Body of pancreas (tissue), 4 donors: ENCODE measurements around the gene RIIAD1. TPM values are rescaled to one million over a fixed set of nuclear protein-coding genes. Genes with fewer than 3 reads are reported as not detected.
A peak's percentile ranks its signal among the peaks of the same experiment; 100 is the strongest.

ENCODE experiments used
- ATAC-seq: fragments of 150-250 bp; one replicate; pipeline ENCODE4 v1.9.1; 2016
- DNase-seq, 4 donors: peaks; one replicate each; pipeline ENCODE4 v3.0.0-alpha.2; 2019
- H3K27ac ChIP-seq, 4 donors: fragments of 200-600 bp; sonication (generic); 1 replicate in 3 of 4; 2 replicates in 1 of 4; pipeline versions ENCODE4 v1.5.1 to v1.6.1; 2016 to 2019; ENCODE audit warnings: mild to moderate bottlenecking in 1 of 4, mixed read lengths in 1 of 4, moderate library complexity in 1 of 4
- H3K27me3 ChIP-seq, 2 donors: fragments of 200-600 bp; sonication (generic); one replicate each; pipeline ENCODE4 v1.6.0; 2016; ENCODE audit warnings: mild to moderate bottlenecking in 1 of 2
- H3K36me3 ChIP-seq, 2 donors: fragments of 200-600 bp; sonication (generic); replicated peaks in 1 of 2; 2 replicates each; pipeline ENCODE4 v1.5.1; 2016; ENCODE audit warnings: low read depth in 2 of 2; ENCODE audit not compliant: insufficient read depth in 1 of 2
- H3K4me1 ChIP-seq: fragments of 200-600 bp; sonication (generic); one replicate; pipeline ENCODE4 v1.6.0; 2016
- H3K4me3 ChIP-seq, 2 donors: fragments of 200-600 bp; sonication (generic); 1 replicate in 1 of 2; 2 replicates in 1 of 2; pipeline ENCODE4 v1.5.1; 2016 to 2019
- H3K9me3 ChIP-seq, 3 donors: fragments of 200-600 bp; sonication (generic); 1 replicate in 2 of 3; 2 replicates in 1 of 3; pipeline ENCODE4 v1.5.1; 2016
- POLR2A ChIP-seq, 3 donors: fragments of 450-650 bp; IDR thresholded peaks; one replicate each; pipeline ENCODE4 v1.6.1; 2016; ENCODE audit warnings: antibody characterized with exemption in 3 of 3, mild to moderate bottlenecking in 2 of 3
- WGBS, 2 donors: methylation state at CpG; one replicate each; pipeline ENCODE4 v1.1.5; 2017; 5-methylcytosine and 5-hydroxymethylcytosine counted together
- intact Hi-C: fragments of 100-400 bp; cut with DNase I; formaldehyde crosslinking; loops from one replicate; pipeline ENCODE4 v1.15.1; 2023
- total RNA-seq, 2 donors: library from RNA; depleted of rRNA; stranded (reverse); fragments of >200 nt; gene quantifications; one replicate each; pipeline ENCODE4 v1.1.0, GENCODE V29; 2016
- TF ChIP-seq, protein P1 (sequence below), 7 experiments: fragments of 450-650 bp in 4 of 7; fragments of 200-600 bp in 3 of 7; sonication (generic) in 3 of 7; IDR thresholded peaks; one replicate each; pipeline ENCODE4 v1.5.1; 2016 to 2019; ENCODE audit warnings: antibody characterized with exemption in 7 of 7

RIIAD1 gene
- total RNA-seq, 2 donors from 2014 or later = not detected

GRCh38 chr1:151723726-151724370, 2.5 kb downstream of the RIIAD1 start:
- 41 to 52% methylated on average over 3 of the region's 3 CpGs for WGBS, 2 donors

DNA sequence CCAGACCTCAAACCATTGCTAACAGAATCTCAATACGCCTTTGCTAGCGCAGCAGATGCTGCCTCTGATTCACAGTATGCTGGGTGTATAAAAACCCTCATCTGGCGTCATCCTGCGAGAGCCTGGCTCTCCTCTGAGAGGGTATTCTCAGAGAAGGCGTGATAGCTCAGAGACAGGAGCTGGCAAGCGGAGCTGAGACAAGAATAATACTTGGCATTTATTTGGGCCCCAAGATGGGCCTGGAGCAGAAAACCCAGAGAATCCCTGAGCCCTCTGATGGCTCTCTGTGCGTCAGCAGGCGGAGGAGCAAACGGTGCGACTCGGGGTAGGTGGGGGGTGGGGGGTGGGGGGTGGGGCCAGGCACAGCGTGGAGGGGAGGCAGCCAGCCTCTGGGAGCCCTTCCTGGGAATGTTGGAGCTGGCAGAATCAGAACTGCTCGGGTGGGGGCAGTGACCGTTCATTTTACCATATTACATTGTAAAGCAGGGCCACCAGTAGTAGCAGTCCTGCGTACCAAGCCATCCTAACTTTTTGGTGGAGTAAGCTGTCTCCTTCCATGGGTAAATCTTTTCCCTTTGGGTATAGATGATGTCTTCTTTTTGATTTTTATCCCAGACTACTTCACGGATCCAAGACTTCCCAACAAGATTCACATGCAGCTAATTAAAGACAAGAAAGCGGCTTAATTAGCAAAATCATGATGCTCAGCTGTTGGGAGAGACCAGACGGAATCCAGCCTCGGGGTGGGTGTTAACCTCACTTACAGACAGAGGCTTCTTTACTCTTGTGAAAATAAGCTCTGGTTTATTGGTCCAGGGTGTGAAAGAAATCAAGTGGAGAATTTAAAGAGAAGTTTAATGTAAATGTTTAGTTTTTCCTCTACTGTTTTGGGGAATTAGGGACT, 7.1 kb downstream of the RIIAD1 start:
- Histone ChIP-seq H3K4me1 (peaks cover 6% of the 10 kb centered on the region), H3K27ac (peak overlapping the region in 2 of 4 donors; percentile 69 to 83), H3K4me3 (no peak overlapping the region), H3K27me3 (no peaks in the 10 kb centered on the region), H3K9me3 (no peaks in the 10 kb centered on the region), H3K36me3 (no peaks in the 10 kb centered on the region)
- DNase-seq (no peak), ATAC-seq (no peak)
- no peak for TF ChIP-seq POLR2A (IDR thresholded peaks at IDR 0.05)
- TF ChIP-seq, protein P1, sequence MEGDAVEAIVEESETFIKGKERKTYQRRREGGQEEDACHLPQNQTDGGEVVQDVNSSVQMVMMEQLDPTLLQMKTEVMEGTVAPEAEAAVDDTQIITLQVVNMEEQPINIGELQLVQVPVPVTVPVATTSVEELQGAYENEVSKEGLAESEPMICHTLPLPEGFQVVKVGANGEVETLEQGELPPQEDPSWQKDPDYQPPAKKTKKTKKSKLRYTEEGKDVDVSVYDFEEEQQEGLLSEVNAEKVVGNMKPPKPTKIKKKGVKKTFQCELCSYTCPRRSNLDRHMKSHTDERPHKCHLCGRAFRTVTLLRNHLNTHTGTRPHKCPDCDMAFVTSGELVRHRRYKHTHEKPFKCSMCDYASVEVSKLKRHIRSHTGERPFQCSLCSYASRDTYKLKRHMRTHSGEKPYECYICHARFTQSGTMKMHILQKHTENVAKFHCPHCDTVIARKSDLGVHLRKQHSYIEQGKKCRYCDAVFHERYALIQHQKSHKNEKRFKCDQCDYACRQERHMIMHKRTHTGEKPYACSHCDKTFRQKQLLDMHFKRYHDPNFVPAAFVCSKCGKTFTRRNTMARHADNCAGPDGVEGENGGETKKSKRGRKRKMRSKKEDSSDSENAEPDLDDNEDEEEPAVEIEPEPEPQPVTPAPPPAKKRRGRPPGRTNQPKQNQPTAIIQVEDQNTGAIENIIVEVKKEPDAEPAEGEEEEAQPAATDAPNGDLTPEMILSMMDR (IDR thresholded peaks at IDR 0.05) = no peak
- intact Hi-C loops = no loop called here
- WGBS, 2 donors = 52 to 65% methylated on average over 19 of the region's 19 CpGs

More at GRCh38 chr1:151723726-151724370, 2.5 kb downstream of the RIIAD1 start:
- DNase-seq = no peak
- H3K36me3 ChIP-seq = no peaks in the 10 kb centered on the region
- no peak for ATAC-seq
- H3K27me3 ChIP-seq = no peaks in the 10 kb centered on the region
- intact Hi-C loops = no loop called here
- no peak overlapping the region for H3K27ac ChIP-seq
- no peak overlapping the region for H3K4me3 ChIP-seq
- no peak for TF ChIP-seq POLR2A (IDR thresholded peaks at IDR 0.05)
- TF ChIP-seq, protein P1 (IDR thresholded peaks at IDR 0.05) = no peak
- no peaks in the 10 kb centered on the region for H3K9me3 ChIP-seq
- H3K4me1 ChIP-seq = peaks cover 19% of the 10 kb centered on the region

DNA sequence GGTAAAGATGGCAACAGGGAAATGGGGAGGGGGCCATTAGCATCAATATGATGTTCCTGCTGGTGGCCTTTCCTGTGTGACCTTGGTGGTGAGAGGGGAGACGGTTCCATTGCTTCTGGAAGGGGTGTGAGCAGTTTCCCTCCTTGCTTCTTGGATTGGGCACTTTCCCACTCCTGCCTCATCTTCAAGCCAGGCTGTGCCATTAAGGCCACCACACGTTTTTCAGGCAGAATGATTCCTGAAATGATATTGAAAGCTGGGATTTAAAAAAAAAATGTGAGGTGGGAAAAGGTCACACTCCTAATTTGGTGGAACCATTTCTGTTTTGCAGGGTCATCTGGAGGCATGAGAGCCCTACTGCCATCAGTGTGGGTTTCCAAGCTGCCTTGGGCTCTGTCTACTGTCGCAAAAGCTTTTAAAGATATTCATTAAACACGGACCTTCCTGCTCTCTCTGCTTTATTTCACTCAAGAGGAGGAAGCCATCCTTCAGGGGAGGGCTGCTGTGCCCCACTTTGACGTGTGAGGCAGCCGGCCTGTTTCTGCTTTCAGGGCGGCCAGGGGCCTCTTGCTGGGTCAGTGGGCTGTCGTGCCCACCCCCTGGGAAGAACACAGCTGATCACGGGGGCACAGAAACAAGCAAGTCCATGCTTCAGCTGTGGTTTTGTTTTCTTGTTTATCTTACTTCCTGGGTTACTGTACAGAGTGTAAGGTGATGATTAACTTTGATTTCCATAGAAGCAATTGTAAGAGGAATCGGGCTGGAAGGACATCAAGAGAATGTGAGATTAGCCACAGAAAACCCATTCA, 8.0 kb downstream of the RIIAD1 start:
- intact Hi-C loops = no loop called here
- Histone ChIP-seq H3K4me1 (peaks cover 6% of the 10 kb centered on the region), H3K9me3 (no peaks in the 10 kb centered on the region), H3K36me3 (no peaks in the 10 kb centered on the region), H3K27ac (peak overlapping the region; percentile 32 to 83 (median 72)), H3K27me3 (no peaks in the 10 kb centered on the region), H3K4me3 (no peak overlapping the region)
- TF ChIP-seq POLR2A (IDR thresholded peaks at IDR 0.05) = no peak
- TF ChIP-seq, protein P1 (IDR thresholded peaks at IDR 0.05) = no peak
- 32 to 34% methylated on average over 10 of the region's 10 CpGs for WGBS, 2 donors
- ATAC-seq (peak; percentile 84), DNase-seq (peak in 1 of 4 donors; percentile 36)

DNA sequence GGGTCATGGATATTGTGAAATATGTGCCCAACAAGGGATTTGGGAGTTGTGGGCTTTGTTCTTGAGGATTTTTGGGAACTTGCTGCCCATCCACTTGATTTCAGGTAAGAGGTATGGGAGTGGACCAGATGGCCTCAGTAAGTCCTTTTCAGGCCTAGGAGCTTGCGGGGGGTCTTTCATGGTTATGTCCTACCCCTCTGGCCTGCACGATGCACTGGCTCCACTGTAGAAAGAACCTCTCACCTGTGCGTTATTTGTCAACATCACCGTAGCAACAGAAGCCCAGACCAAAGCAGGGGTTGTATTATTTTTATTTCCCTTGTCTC, 8.6 kb downstream of the RIIAD1 start:
- intact Hi-C loops = loop anchor here (10.0 kb wide), 2 partner anchors 135 to 285 kb away; no protein-coding TSS in a partner anchor
- no peak overlapping the region for H3K4me3 ChIP-seq
- H3K27me3 ChIP-seq = no peaks in the 10 kb centered on the region
- peaks cover 8% of the 10 kb centered on the region for H3K4me1 ChIP-seq
- WGBS, 2 donors = 59 to 76% methylated on average over 4 of the region's 4 CpGs
- no peak for DNase-seq
- no peak for ATAC-seq
- no peaks in the 10 kb centered on the region for H3K36me3 ChIP-seq
- peak overlapping the region; percentile 32 to 83 (median 72) for H3K27ac ChIP-seq
- H3K9me3 ChIP-seq = no peaks in the 10 kb centered on the region
- TF ChIP-seq POLR2A (IDR thresholded peaks at IDR 0.05) = no peak
- TF ChIP-seq, protein P1 (IDR thresholded peaks at IDR 0.05) = no peak
